SK-N-SH treated with all-trans-retinoic acid at 6 μM for 48 hours (cell line): Measurements from ENCODE around the gene SUSD6.
A peak's percentile ranks its signal among the peaks of the same experiment; 100 is the strongest.
"Not testable (repeated sequence)": the region's sequence is repeated elsewhere in the genome, so short reads cannot be mapped to it uniquely, and the experiment has no call there.

Source experiments
- ATAC-seq: fragments of 200-7000 bp; cut with Tn5 transposase; 3 replicates; pipeline ENCODE4 v1.9.1; 2020; ENCODE audit warnings: mild to moderate bottlenecking, moderate library complexity
- ARNTL ChIP-seq: fragments of 450-650 bp; formaldehyde crosslinking; IDR thresholded peaks from 2 replicates; pipeline ENCODE4 v1.5.0; 2020; ENCODE audit warnings: low read depth, mild to moderate bottlenecking, moderate library complexity, borderline replicate concordance
- BACH2 ChIP-seq: fragments of 250-450 bp; sonication (Bioruptor Pico); IDR thresholded peaks from 2 replicates; pipeline ENCODE4 v1.9.0; 2021; ENCODE audit warnings: mild to moderate bottlenecking, borderline replicate concordance
- OSR1 ChIP-seq: fragments of 250-450 bp; sonication (Bioruptor Pico); IDR thresholded peaks from 2 replicates; pipeline ENCODE4 v1.8.0; 2022; ENCODE audit warnings: moderate library complexity, mild to moderate bottlenecking, inconsistent platforms
- PPARA ChIP-seq: fragments of 250-450 bp; sonication (Bioruptor Pico); IDR thresholded peaks from 2 replicates; pipeline ENCODE4 v1.5.0; 2020; ENCODE audit warnings: mild to moderate bottlenecking, borderline replicate concordance
- RARB ChIP-seq: fragments of 250-450 bp; sonication (Bioruptor Pico); IDR thresholded peaks from 2 replicates; pipeline ENCODE4 v1.8.0; 2021; ENCODE audit warnings: mild to moderate bottlenecking, moderate library complexity
- TCF4 ChIP-seq: fragments of 250-450 bp; sonication (Bioruptor Pico); IDR thresholded peaks from 2 replicates; pipeline ENCODE4 v1.8.0; 2021; ENCODE audit warnings: mild to moderate bottlenecking, moderate library complexity, borderline replicate concordance
- TOX ChIP-seq: fragments of 250-450 bp; sonication (Bioruptor Pico); IDR thresholded peaks from 2 replicates; pipeline ENCODE4 v1.8.0; 2021; ENCODE audit warnings: mild to moderate bottlenecking, moderate library complexity, borderline replicate concordance
- ZC3H10 ChIP-seq: fragments of 250-450 bp; sonication (Bioruptor Pico); IDR thresholded peaks from 2 replicates; pipeline ENCODE4 v1.5.1; 2021; ENCODE audit warnings: mild to moderate bottlenecking, moderate library complexity
- ZFP3 ChIP-seq: fragments of 250-450 bp; sonication (Bioruptor Pico); IDR thresholded peaks from 2 replicates; pipeline ENCODE4 v1.5.0; 2020; ENCODE audit warnings: mild to moderate bottlenecking, moderate library complexity
- ZFP30 ChIP-seq: fragments of 450-650 bp; formaldehyde crosslinking; IDR thresholded peaks from 2 replicates; pipeline ENCODE4 v1.5.0; 2022; ENCODE audit warnings: mild to moderate bottlenecking, moderate library complexity
- ZNF565 ChIP-seq: fragments of 450-650 bp; formaldehyde crosslinking; conservative IDR thresholded peaks from 2 replicates; pipeline ENCODE4 v1.5.0; 2020; ENCODE audit warnings: low read depth, mild to moderate bottlenecking, moderate library complexity
- ZNF70 ChIP-seq: fragments of 450-650 bp; formaldehyde crosslinking; IDR thresholded peaks from 2 replicates; pipeline ENCODE4 v1.5.0; 2020; ENCODE audit warnings: mild to moderate bottlenecking, moderate library complexity
- ZNF8 ChIP-seq: fragments of 450-650 bp; formaldehyde crosslinking; IDR thresholded peaks from 2 replicates; pipeline ENCODE4 v1.5.0; 2020; ENCODE audit warnings: mild to moderate bottlenecking, moderate library complexity
- TF ChIP-seq, protein P1 (sequence below): fragments of 250-450 bp; sonication (Bioruptor Pico); IDR thresholded peaks from 2 replicates; pipeline ENCODE4 v1.5.0; 2020; ENCODE audit warnings: mild to moderate bottlenecking, moderate library complexity
- TF ChIP-seq, protein P2 (sequence below): fragments of 250-450 bp; sonication (Bioruptor Pico); IDR thresholded peaks from 2 replicates; pipeline ENCODE4 v1.5.1; 2021; ENCODE audit warnings: mild to moderate bottlenecking, moderate library complexity
- TF ChIP-seq, protein P3 (sequence below): fragments of 250-450 bp; sonication (Bioruptor Pico); IDR thresholded peaks from 2 replicates; pipeline ENCODE4 v1.8.0; 2020; ENCODE audit warnings: mild to moderate bottlenecking, moderate library complexity, borderline replicate concordance

The SUSD6 gene

DNA sequence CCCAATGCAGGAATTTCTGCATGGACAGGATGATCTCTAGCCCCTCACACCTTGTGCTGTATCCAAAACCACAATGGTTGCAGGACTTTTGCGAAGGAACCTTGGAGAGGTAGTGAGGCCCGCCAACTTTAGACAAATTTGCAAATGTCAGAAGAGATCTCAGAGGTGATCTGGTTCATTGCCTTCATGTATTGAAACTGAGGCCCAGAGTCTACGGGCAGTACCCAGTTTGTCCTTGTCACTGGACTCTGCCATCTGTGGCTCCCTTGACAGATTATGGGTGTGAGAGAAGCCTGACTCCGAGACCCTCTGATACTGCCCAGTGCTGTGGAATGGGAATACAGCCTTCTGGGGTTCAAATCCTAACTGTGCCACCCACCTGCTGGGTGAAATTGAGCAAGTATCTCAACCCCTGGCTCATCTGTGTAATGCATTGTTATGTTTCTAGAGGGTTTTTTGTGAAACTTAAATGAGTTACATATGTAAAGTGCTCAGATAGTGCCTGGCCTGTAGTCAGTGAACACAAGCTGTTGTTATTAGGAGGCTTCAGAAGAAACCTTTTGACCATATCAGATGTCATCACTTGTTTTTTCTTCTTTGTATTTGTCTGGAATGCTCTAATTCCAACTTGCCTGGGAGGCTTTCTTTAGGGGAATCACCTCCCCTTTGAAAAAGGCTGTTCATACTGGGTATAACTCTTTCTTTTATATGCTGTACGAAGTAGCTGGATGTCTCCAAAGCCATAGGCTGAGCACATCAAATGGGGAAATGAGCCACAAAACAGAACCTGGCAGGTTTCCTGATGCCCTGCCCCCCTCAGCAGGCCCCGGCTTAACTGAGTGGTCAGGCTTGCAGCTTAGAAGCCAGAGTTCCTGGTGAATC is 84.2 kb downstream of the SUSD6 start:
- peak; percentile 73 for ATAC-seq
- TF ChIP-seq, protein P1, sequence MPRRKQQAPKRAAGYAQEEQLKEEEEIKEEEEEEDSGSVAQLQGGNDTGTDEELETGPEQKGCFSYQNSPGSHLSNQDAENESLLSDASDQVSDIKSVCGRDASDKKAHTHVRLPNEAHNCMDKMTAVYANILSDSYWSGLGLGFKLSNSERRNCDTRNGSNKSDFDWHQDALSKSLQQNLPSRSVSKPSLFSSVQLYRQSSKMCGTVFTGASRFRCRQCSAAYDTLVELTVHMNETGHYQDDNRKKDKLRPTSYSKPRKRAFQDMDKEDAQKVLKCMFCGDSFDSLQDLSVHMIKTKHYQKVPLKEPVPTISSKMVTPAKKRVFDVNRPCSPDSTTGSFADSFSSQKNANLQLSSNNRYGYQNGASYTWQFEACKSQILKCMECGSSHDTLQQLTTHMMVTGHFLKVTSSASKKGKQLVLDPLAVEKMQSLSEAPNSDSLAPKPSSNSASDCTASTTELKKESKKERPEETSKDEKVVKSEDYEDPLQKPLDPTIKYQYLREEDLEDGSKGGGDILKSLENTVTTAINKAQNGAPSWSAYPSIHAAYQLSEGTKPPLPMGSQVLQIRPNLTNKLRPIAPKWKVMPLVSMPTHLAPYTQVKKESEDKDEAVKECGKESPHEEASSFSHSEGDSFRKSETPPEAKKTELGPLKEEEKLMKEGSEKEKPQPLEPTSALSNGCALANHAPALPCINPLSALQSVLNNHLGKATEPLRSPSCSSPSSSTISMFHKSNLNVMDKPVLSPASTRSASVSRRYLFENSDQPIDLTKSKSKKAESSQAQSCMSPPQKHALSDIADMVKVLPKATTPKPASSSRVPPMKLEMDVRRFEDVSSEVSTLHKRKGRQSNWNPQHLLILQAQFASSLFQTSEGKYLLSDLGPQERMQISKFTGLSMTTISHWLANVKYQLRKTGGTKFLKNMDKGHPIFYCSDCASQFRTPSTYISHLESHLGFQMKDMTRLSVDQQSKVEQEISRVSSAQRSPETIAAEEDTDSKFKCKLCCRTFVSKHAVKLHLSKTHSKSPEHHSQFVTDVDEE (CRISPR knock-in tag): no peak
- no peak for TF ChIP-seq ZFP30 (CRISPR knock-in tag)
- no peak for TF ChIP-seq BACH2 (CRISPR knock-in tag)

DNA sequence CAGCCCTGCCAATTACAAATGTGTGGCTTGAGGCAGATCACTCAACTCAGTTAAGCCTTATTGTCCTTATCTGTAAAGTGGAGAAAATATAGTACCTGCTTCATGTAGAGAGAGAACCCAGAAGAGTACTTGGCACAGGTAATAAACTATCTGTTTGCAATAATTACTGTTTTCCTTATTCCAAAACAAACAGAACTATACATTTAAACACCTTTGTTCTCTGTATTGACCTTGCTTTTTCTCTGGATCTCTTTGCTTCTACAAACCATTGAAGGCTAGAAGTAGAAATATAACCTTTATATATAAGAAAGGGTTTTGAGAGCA is 84.8 kb downstream of the SUSD6 start:
- TF ChIP-seq TCF4 (CRISPR knock-in tag) (no peak), ZNF8 (CRISPR knock-in tag) (no peak), TOX (CRISPR knock-in tag) (no peak)
- no peak for ATAC-seq

DNA sequence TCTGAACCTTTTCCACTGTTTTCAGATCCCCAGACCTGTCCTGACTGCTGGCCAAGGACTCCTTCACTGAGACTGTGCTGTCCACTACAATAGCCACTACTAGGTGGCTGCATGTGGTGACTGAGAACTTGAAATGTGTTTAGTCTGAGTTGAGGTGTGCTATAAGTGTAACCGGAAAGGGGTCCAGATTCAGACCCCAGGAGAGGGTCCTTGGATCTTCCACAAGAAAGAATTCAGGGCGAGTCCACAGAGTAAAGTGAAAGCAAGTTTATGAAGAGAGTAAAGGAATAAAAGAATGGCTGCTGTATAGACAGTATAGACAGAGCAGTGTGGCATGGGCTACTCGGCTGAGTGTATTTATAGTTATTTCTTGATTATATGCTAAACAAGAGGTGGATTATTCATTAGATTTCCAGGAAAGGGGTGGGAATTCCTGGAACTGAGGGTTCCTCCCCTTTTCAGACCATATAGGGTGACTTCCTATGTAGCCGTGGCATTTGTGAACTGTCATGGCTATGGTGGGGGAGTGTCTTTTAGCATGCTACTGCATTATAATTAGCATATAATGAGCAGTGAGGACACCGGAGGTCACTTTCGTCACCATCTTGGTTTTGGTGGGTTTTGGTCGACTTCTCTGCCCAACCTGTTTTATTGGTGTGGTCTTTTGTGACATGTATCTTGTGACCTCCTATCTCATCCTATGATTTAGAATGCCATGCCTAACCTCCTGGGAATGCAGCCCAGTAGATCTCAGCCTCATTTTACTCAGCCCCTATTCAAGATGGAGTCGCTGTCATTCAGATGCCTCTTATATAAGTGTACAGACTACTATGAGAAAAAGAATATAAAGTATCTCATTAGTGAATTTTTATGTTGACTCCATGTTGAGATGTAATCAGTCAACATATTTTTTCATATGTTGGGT is 85.5 kb downstream of the SUSD6 start:
- no peak for TF ChIP-seq ZNF8 (CRISPR knock-in tag)
- no peak for TF ChIP-seq RARB (CRISPR knock-in tag)
- TF ChIP-seq, protein P2, sequence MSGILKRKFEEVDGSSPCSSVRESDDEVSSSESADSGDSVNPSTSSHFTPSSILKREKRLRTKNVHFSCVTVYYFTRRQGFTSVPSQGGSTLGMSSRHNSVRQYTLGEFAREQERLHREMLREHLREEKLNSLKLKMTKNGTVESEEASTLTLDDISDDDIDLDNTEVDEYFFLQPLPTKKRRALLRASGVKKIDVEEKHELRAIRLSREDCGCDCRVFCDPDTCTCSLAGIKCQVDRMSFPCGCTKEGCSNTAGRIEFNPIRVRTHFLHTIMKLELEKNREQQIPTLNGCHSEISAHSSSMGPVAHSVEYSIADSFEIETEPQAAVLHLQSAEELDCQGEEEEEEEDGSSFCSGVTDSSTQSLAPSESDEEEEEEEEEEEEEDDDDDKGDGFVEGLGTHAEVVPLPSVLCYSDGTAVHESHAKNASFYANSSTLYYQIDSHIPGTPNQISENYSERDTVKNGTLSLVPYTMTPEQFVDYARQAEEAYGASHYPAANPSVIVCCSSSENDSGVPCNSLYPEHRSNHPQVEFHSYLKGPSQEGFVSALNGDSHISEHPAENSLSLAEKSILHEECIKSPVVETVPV (CRISPR knock-in tag): no peak
- TF ChIP-seq ZNF565 (CRISPR knock-in tag): no peak
- peak; percentile 20; the same call in 1 of the 3 replicates for ATAC-seq

DNA sequence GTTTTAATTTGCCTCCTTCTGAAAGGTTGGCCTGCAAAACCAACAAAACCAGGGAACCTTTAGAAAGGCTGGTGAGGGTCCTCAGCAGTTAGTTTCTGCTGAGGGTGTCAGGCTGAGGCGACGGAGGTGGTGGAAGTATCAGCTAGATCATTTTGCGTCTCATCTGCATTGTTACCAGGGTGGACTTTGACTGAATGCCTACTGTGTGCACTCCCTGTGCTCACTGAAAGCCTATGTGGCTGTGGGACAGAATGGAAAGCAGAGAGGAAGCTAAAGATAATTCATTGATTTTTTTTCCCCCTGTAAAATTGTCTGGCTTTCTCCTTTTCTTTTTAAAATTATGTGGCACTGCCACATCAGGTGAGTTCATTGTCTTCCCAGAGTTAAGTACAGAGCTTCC is 87.2 kb downstream of the SUSD6 start:
- TF ChIP-seq ZC3H10 (CRISPR knock-in tag) (no peak), BACH2 (CRISPR knock-in tag) (no peak), ARNTL (no peak), TOX (CRISPR knock-in tag) (no peak), PPARA (CRISPR knock-in tag) (no peak), RARB (CRISPR knock-in tag) (no peak), ZFP3 (CRISPR knock-in tag) (no peak), ZNF8 (CRISPR knock-in tag) (no peak)
- ATAC-seq: no peak

DNA sequence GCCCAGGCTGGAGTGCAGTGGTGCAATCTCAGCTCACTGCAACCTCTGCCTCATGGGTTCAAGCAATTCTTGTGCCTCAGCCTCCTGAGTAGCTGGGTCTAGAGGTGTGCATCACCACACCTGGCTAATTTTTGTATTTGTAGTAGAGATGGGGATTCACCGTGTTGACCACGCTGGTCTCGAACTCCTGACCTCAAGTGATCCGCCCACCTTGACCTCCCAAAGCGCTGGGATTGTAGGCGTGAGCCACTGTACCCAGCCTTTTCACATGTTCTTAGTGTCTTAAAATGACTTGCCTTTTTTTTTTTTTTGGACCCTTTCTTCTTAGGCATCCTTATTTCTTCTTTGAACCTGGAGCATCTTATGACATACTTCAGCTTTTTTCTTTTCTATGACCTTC is 87.8 kb downstream of the SUSD6 start:
- ATAC-seq: not testable (repeated sequence)

DNA sequence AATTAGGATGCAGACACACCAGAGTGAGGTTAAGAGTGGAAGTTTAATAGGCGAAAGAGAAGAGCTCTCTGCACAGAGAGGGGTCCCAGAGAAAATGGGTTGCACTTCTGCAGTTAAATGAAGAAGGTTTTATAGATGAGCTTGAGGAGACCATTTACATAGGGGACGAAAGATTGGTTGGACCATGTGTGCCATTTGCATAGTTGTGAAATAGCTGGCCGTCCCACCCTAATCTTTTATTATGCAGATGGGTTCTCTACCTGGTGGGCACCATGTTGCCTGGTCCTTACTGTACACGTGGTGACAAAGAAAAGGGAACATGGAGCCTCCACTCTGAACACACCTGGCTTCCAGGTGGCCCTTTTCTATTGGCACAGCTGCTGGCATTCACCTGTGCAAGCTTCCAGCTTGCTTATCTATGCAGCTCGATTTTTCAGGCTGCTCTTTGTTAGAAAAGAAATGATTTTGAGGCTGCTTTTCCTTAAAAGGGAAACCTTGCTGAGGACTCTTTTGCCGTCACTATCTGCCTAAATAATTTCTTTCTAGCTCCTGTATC is 88.4 kb downstream of the SUSD6 start:
- ATAC-seq: no peak
- TF ChIP-seq OSR1 (CRISPR knock-in tag) (no peak), RARB (CRISPR knock-in tag) (no peak), ZFP30 (CRISPR knock-in tag) (no peak), ZNF70 (CRISPR knock-in tag) (no peak), ZFP3 (CRISPR knock-in tag) (no peak), ZNF8 (CRISPR knock-in tag) (no peak)
- TF ChIP-seq, protein P3, sequence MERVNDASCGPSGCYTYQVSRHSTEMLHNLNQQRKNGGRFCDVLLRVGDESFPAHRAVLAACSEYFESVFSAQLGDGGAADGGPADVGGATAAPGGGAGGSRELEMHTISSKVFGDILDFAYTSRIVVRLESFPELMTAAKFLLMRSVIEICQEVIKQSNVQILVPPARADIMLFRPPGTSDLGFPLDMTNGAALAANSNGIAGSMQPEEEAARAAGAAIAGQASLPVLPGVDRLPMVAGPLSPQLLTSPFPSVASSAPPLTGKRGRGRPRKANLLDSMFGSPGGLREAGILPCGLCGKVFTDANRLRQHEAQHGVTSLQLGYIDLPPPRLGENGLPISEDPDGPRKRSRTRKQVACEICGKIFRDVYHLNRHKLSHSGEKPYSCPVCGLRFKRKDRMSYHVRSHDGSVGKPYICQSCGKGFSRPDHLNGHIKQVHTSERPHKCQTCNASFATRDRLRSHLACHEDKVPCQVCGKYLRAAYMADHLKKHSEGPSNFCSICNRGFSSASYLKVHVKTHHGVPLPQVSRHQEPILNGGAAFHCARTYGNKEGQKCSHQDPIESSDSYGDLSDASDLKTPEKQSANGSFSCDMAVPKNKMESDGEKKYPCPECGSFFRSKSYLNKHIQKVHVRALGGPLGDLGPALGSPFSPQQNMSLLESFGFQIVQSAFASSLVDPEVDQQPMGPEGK: no peak
- TF ChIP-seq, all 23 proteins: peak for 0
